Measurements from ENCODE around the gene SALL3. TPM values are rescaled to one million over a fixed set of nuclear protein-coding genes. Genes with fewer than 3 reads are reported as not detected.

SALL3 gene
- total RNA-seq, 4 donors from 2014 or later = 0.16 TPM; not detected in 3

GRCh38 chr18:78975292-78975691, 4.3 kb upstream of the SALL3 start:
- H3K4me3 ChIP-seq (ENCODE audit: low read depth, poor library complexity, severe bottlenecking) = no peak overlapping the region
- 7 to 9% methylated on average over 10 of the region's 10 CpGs for WGBS, 2 donors
- TF ChIP-seq CTCF (IDR thresholded peaks at IDR 0.05) = no peak
- no peak for TF ChIP-seq POLR2A (IDR thresholded peaks at IDR 0.05)
- DNase-seq (ENCODE audit: low spot score in 2 of 2) = no peak
- intact Hi-C loops (cut with DNase I; ENCODE audit: low total_unique reads) = no loop called here

- no peak for TF ChIP-seq POLR2A (IDR thresholded peaks at IDR 0.05)
- TF ChIP-seq CTCF (IDR thresholded peaks at IDR 0.05) = no peak
- DNase-seq (ENCODE audit: low spot score in 2 of 2) = no peak
- intact Hi-C loops (cut with DNase I; ENCODE audit: low total_unique reads) = no loop called here
- WGBS, 2 donors = 12 to 23% methylated on average over 4 of the region's 4 CpGs
- no peak overlapping the region for H3K4me3 ChIP-seq (ENCODE audit: low read depth, poor library complexity, severe bottlenecking)
Measured at GRCh38 chr18:78975699-78976335, 3.8 kb upstream of the SALL3 start.

GRCh38 chr18:78976765-78977636, 2.6 kb upstream of the SALL3 start:
- TF ChIP-seq CTCF (IDR thresholded peaks at IDR 0.05) (no peak), POLR2A (IDR thresholded peaks at IDR 0.05) (no peak)
- WGBS, 2 donors = 6 to 8% methylated on average over 36 to 51 of the region's 51 CpGs
- peak in 1 of 2 donors; percentile 65 for DNase-seq (ENCODE audit: low spot score in 2 of 2)
- H3K4me3 ChIP-seq (ENCODE audit: low read depth, poor library complexity, severe bottlenecking) = no peak overlapping the region
- intact Hi-C loops (cut with DNase I; ENCODE audit: low total_unique reads) = no loop called here

- WGBS, 2 donors = 4 to 5% methylated on average over 34 of the region's 34 CpGs
- peak in 1 of 2 donors; percentile 63 for DNase-seq (ENCODE audit: low spot score in 2 of 2)
- H3K4me3 ChIP-seq (ENCODE audit: low read depth, poor library complexity, severe bottlenecking) = no peak overlapping the region
- intact Hi-C loops (cut with DNase I; ENCODE audit: low total_unique reads) = no loop called here
- TF ChIP-seq CTCF (IDR thresholded peaks at IDR 0.05) = no peak
- no peak for TF ChIP-seq POLR2A (IDR thresholded peaks at IDR 0.05)
Measured at GRCh38 chr18:78977637-78978348, 1.8 kb upstream of the SALL3 start.

GRCh38 chr18:78978349-78979055, 1.1 kb upstream of the SALL3 start:
- H3K4me3 ChIP-seq (ENCODE audit: low read depth, poor library complexity, severe bottlenecking) = no peak overlapping the region
- WGBS, 2 donors = 2% methylated on average over 54 to 62 of the region's 80 CpGs
- DNase-seq (ENCODE audit: low spot score in 2 of 2) = peak in 1 of 2 donors; percentile 43
- TF ChIP-seq CTCF (IDR thresholded peaks at IDR 0.05) (no peak), POLR2A (IDR thresholded peaks at IDR 0.05) (no peak)
- intact Hi-C loops (cut with DNase I; ENCODE audit: low total_unique reads) = no loop called here

Measured in lower leg skin (tissue), 4 donors.